Endothelial cell of umbilical vein (primary cell): ENCODE data around the gene CHIC2.

ENCODE experiments used
- EZH2 ChIP-seq: IDR thresholded peaks from 2 replicates; pipeline ENCODE4 v1.6.1; 2012; ENCODE audit warnings: borderline replicate concordance, low read depth, mild to moderate bottlenecking, moderate library complexity, low read length, inconsistent platforms; ENCODE audit not compliant: severe bottlenecking
- POLR2A ChIP-seq: IDR thresholded peaks from 2 replicates; pipeline ENCODE4 v1.6.1; 2012; ENCODE audit warnings: low read depth, mild to moderate bottlenecking, control low read depth, low read length
- POLR2AphosphoS5 ChIP-seq: IDR thresholded peaks from 2 replicates; pipeline ENCODE4 v1.6.1; 2012; ENCODE audit warnings: low read depth, mild to moderate bottlenecking, control low read depth, low read length, moderate library complexity; ENCODE audit not compliant: insufficient read depth
- TF ChIP-seq, protein P1 (sequence below), 2 donors: IDR thresholded peaks; 1 replicate in 1 of 2; 2 replicates in 1 of 2; pipeline ENCODE4 v1.5.1; 2011; ENCODE audit warnings: low read length in 2 of 2, mild to moderate bottlenecking in 2 of 2, moderate library complexity in 2 of 2, control low read depth in 1 of 2, inconsistent platforms in 1 of 2, low read depth in 1 of 2; ENCODE audit not compliant: insufficient read depth in 1 of 2; ENCODE audit errors: extremely low read depth in 1 of 2
- TF ChIP-seq, protein P2 (sequence below): IDR thresholded peaks from 2 replicates; pipeline ENCODE4 v1.6.1; 2011; ENCODE audit not compliant: insufficient read depth, insufficient read length

DNA sequence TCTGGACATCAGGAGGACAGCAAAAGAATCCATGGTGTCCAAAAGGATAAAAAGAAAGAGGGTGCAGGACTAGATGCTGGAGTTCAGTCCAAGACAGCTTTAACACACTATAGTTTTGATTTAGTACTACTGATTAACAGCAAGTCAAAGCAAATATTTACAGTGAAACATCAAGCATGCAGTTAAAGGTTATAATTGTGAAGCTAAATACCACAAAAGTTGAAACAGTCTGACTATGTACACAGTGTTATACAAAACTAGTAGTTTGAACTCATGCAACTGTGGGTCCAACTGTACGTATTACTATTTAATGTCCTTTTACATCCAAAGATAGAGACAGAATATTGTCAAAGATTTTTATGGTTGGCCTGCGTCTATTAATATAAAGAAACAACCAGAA is 57.6 kb downstream of the CHIC2 start:
- TF ChIP-seq, protein P1, sequence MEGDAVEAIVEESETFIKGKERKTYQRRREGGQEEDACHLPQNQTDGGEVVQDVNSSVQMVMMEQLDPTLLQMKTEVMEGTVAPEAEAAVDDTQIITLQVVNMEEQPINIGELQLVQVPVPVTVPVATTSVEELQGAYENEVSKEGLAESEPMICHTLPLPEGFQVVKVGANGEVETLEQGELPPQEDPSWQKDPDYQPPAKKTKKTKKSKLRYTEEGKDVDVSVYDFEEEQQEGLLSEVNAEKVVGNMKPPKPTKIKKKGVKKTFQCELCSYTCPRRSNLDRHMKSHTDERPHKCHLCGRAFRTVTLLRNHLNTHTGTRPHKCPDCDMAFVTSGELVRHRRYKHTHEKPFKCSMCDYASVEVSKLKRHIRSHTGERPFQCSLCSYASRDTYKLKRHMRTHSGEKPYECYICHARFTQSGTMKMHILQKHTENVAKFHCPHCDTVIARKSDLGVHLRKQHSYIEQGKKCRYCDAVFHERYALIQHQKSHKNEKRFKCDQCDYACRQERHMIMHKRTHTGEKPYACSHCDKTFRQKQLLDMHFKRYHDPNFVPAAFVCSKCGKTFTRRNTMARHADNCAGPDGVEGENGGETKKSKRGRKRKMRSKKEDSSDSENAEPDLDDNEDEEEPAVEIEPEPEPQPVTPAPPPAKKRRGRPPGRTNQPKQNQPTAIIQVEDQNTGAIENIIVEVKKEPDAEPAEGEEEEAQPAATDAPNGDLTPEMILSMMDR (IDR thresholded peaks at IDR 0.05; ENCODE audit: extremely low read depth in 1 of 2, insufficient read depth in 1 of 2, low read depth in 1 of 2, low read length in 2 of 2): no peak
- TF ChIP-seq EZH2 (no peak), POLR2AphosphoS5 (no peak), POLR2A (no peak)
- TF ChIP-seq, protein P2, sequence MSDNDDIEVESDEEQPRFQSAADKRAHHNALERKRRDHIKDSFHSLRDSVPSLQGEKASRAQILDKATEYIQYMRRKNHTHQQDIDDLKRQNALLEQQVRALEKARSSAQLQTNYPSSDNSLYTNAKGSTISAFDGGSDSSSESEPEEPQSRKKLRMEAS: no peak
